ENCODE results near the gene HAO2. TPM values are rescaled to one million over a fixed set of nuclear protein-coding genes. Genes with fewer than 3 reads are reported as not detected.
"Not testable (repeated sequence)": the region's sequence is repeated elsewhere in the genome, so short reads cannot be mapped to it uniquely, and the experiment has no call there.

Gene HAO2
- total and polyA plus RNA-seq, 4 donors, result 0.27 to 0.56 TPM; not detected in 2

- Histone ChIP-seq H3K27me3 (ENCODE audit: control insufficient read depth, insufficient read depth, low read length) (no peaks in the 10 kb centered on the region), H3K4me3 (ENCODE audit: low read depth, low read length) (no peak overlapping the region), H3K4me1 (ENCODE audit: control insufficient read depth, insufficient read depth, low read length) (no peaks in the 10 kb centered on the region), H3K9me3 (ENCODE audit: control insufficient read depth, insufficient read depth, low read length) (no peaks in the 10 kb centered on the region), H3K27ac (ENCODE audit: low read depth, low read length) (no peak overlapping the region), H3K36me3 (ENCODE audit: control insufficient read depth, insufficient read depth, low read length) (no peaks in the 10 kb centered on the region)
- no peak for DNase-seq (ENCODE audit: low read depth in 4 of 6, low spot score in 6 of 6)
- 100% methylated on average over 1 of the region's 4 CpGs for WGBS (ENCODE audit: insufficient coverage)
These were observed 5.8 kb downstream of the HAO2 start for GRCh38 chr1:119374208-119374874.

GRCh38 chr1:119375366-119375765 lies 6.8 kb downstream of the HAO2 start:
- no peaks in the 10 kb centered on the region for H3K4me1 ChIP-seq (ENCODE audit: control insufficient read depth, insufficient read depth, low read length)
- H3K36me3 ChIP-seq (ENCODE audit: control insufficient read depth, insufficient read depth, low read length), result no peaks in the 10 kb centered on the region
- no peaks in the 10 kb centered on the region for H3K9me3 ChIP-seq (ENCODE audit: control insufficient read depth, insufficient read depth, low read length)
- WGBS (ENCODE audit: insufficient coverage), result no CpG with 5 or more reads among the region's 1 CpG
- no peak overlapping the region for H3K27ac ChIP-seq (ENCODE audit: low read depth, low read length)
- DNase-seq (ENCODE audit: low read depth in 4 of 6, low spot score in 6 of 6), result no peak
- no peak overlapping the region for H3K4me3 ChIP-seq (ENCODE audit: low read depth, low read length)
- H3K27me3 ChIP-seq (ENCODE audit: control insufficient read depth, insufficient read depth, low read length), result no peaks in the 10 kb centered on the region

GRCh38 chr1:119376594-119376993 lies 8.0 kb downstream of the HAO2 start:
- no peaks in the 10 kb centered on the region for H3K9me3 ChIP-seq (ENCODE audit: control insufficient read depth, insufficient read depth, low read length)
- 67% methylated on average over 1 of the region's 1 CpG for WGBS (ENCODE audit: insufficient coverage)

GRCh38 chr1:119377594-119377993 lies 9.0 kb downstream of the HAO2 start:
- not testable (repeated sequence) for H3K27me3 ChIP-seq (ENCODE audit: control insufficient read depth, insufficient read depth, low read length); H3K36me3 ChIP-seq (ENCODE audit: control insufficient read depth, insufficient read depth, low read length); H3K4me3 ChIP-seq (ENCODE audit: low read depth, low read length); H3K27ac ChIP-seq (ENCODE audit: low read depth, low read length); H3K4me1 ChIP-seq (ENCODE audit: control insufficient read depth, insufficient read depth, low read length); H3K9me3 ChIP-seq (ENCODE audit: control insufficient read depth, insufficient read depth, low read length); DNase-seq (ENCODE audit: low read depth in 4 of 6, low spot score in 6 of 6)
- WGBS (ENCODE audit: insufficient coverage), result 80% methylated on average over 2 of the region's 2 CpGs

More at GRCh38 chr1:119376594-119376993, 8.0 kb downstream of the HAO2 start:
- DNase-seq (ENCODE audit: low read depth in 4 of 6, low spot score in 6 of 6), result no peak
- H3K36me3 ChIP-seq (ENCODE audit: control insufficient read depth, insufficient read depth, low read length), result no peaks in the 10 kb centered on the region
- no peaks in the 10 kb centered on the region for H3K27me3 ChIP-seq (ENCODE audit: control insufficient read depth, insufficient read depth, low read length)
- no peak overlapping the region for H3K4me3 ChIP-seq (ENCODE audit: low read depth, low read length)
- no peak overlapping the region for H3K27ac ChIP-seq (ENCODE audit: low read depth, low read length)
- no peaks in the 10 kb centered on the region for H3K4me1 ChIP-seq (ENCODE audit: control insufficient read depth, insufficient read depth, low read length)

GRCh38 chr1:119379117-119379516 lies 10.5 kb downstream of the HAO2 start:
- WGBS (ENCODE audit: insufficient coverage), result no CpG with 5 or more reads among the region's 1 CpG
- Histone ChIP-seq H3K27ac (ENCODE audit: low read depth, low read length) (no peak overlapping the region), H3K9me3 (ENCODE audit: control insufficient read depth, insufficient read depth, low read length) (no peaks in the 10 kb centered on the region), H3K27me3 (ENCODE audit: control insufficient read depth, insufficient read depth, low read length) (no peaks in the 10 kb centered on the region), H3K4me3 (ENCODE audit: low read depth, low read length) (no peak overlapping the region), H3K36me3 (ENCODE audit: control insufficient read depth, insufficient read depth, low read length) (no peaks in the 10 kb centered on the region), H3K4me1 (ENCODE audit: control insufficient read depth, insufficient read depth, low read length) (no peaks in the 10 kb centered on the region)
- no peak for DNase-seq (ENCODE audit: low read depth in 4 of 6, low spot score in 6 of 6)

GRCh38 chr1:119380304-119380703 lies 11.7 kb downstream of the HAO2 start:
- H3K4me1 ChIP-seq (ENCODE audit: control insufficient read depth, insufficient read depth, low read length), result no peaks in the 10 kb centered on the region

GRCh38 chr1:119380983-119381662 lies 12.5 kb downstream of the HAO2 start:
- no peak for DNase-seq (ENCODE audit: low read depth in 4 of 6, low spot score in 6 of 6)
- 93% methylated on average over 3 of the region's 5 CpGs for WGBS (ENCODE audit: insufficient coverage)
- Histone ChIP-seq H3K36me3 (ENCODE audit: control insufficient read depth, insufficient read depth, low read length) (no peaks in the 10 kb centered on the region), H3K27ac (ENCODE audit: low read depth, low read length) (no peak overlapping the region), H3K4me1 (ENCODE audit: control insufficient read depth, insufficient read depth, low read length) (no peaks in the 10 kb centered on the region), H3K9me3 (ENCODE audit: control insufficient read depth, insufficient read depth, low read length) (no peaks in the 10 kb centered on the region), H3K27me3 (ENCODE audit: control insufficient read depth, insufficient read depth, low read length) (no peaks in the 10 kb centered on the region), H3K4me3 (ENCODE audit: low read depth, low read length) (no peak overlapping the region)

More at GRCh38 chr1:119380304-119380703, 11.7 kb downstream of the HAO2 start:
- no peaks in the 10 kb centered on the region for H3K27me3 ChIP-seq (ENCODE audit: control insufficient read depth, insufficient read depth, low read length)
- H3K27ac ChIP-seq (ENCODE audit: low read depth, low read length), result no peak overlapping the region
- WGBS (ENCODE audit: insufficient coverage), result 100% methylated on average over 1 of the region's 2 CpGs
- no peak overlapping the region for H3K4me3 ChIP-seq (ENCODE audit: low read depth, low read length)
- H3K36me3 ChIP-seq (ENCODE audit: control insufficient read depth, insufficient read depth, low read length), result no peaks in the 10 kb centered on the region
- DNase-seq (ENCODE audit: low read depth in 4 of 6, low spot score in 6 of 6), result no peak
- no peaks in the 10 kb centered on the region for H3K9me3 ChIP-seq (ENCODE audit: control insufficient read depth, insufficient read depth, low read length)

- WGBS (ENCODE audit: insufficient coverage), result 93% methylated on average over 4 of the region's 4 CpGs
- no peaks in the 10 kb centered on the region for H3K4me1 ChIP-seq (ENCODE audit: control insufficient read depth, insufficient read depth, low read length)
- no peaks in the 10 kb centered on the region for H3K27me3 ChIP-seq (ENCODE audit: control insufficient read depth, insufficient read depth, low read length)
- no peak overlapping the region for H3K27ac ChIP-seq (ENCODE audit: low read depth, low read length)
- H3K36me3 ChIP-seq (ENCODE audit: control insufficient read depth, insufficient read depth, low read length), result no peaks in the 10 kb centered on the region
- H3K9me3 ChIP-seq (ENCODE audit: control insufficient read depth, insufficient read depth, low read length), result no peaks in the 10 kb centered on the region
- no peak overlapping the region for H3K4me3 ChIP-seq (ENCODE audit: low read depth, low read length)
- DNase-seq (ENCODE audit: low read depth in 4 of 6, low spot score in 6 of 6), result no peak
These were observed 16.0 kb downstream of the HAO2 start for GRCh38 chr1:119384591-119384990.

- H3K4me3 ChIP-seq (ENCODE audit: low read depth, low read length), result no peak overlapping the region
- no peak for DNase-seq (ENCODE audit: low read depth in 4 of 6, low spot score in 6 of 6)
- no peaks in the 10 kb centered on the region for H3K9me3 ChIP-seq (ENCODE audit: control insufficient read depth, insufficient read depth, low read length)
- no peaks in the 10 kb centered on the region for H3K4me1 ChIP-seq (ENCODE audit: control insufficient read depth, insufficient read depth, low read length)
- H3K36me3 ChIP-seq (ENCODE audit: control insufficient read depth, insufficient read depth, low read length), result no peaks in the 10 kb centered on the region
- no peaks in the 10 kb centered on the region for H3K27me3 ChIP-seq (ENCODE audit: control insufficient read depth, insufficient read depth, low read length)
- no peak overlapping the region for H3K27ac ChIP-seq (ENCODE audit: low read depth, low read length)
- WGBS (ENCODE audit: insufficient coverage), result no CpG with 5 or more reads among the region's 1 CpG
These were observed 17.1 kb downstream of the HAO2 start for GRCh38 chr1:119385650-119386049.

GRCh38 chr1:119387858-119388257 lies 19.3 kb downstream of the HAO2 start:
- Histone ChIP-seq H3K36me3 (ENCODE audit: control insufficient read depth, insufficient read depth, low read length) (no peaks in the 10 kb centered on the region), H3K27ac (ENCODE audit: low read depth, low read length) (no peak overlapping the region), H3K9me3 (ENCODE audit: control insufficient read depth, insufficient read depth, low read length) (no peaks in the 10 kb centered on the region), H3K4me1 (ENCODE audit: control insufficient read depth, insufficient read depth, low read length) (no peaks in the 10 kb centered on the region), H3K4me3 (ENCODE audit: low read depth, low read length) (no peak overlapping the region), H3K27me3 (ENCODE audit: control insufficient read depth, insufficient read depth, low read length) (no peaks in the 10 kb centered on the region)
- WGBS (ENCODE audit: insufficient coverage), result 33% methylated on average over 3 of the region's 3 CpGs
- DNase-seq (ENCODE audit: low read depth in 4 of 6, low spot score in 6 of 6), result no peak

All from spinal cord (tissue), 10 donors.